Vagina (tissue), 2 donors: ENCODE data around the gene CADPS. TPM values are rescaled to one million over a fixed set of nuclear protein-coding genes. Genes with fewer than 3 reads are reported as not detected.

Experiments used
- DNase-seq, 2 donors: peaks; one replicate each; pipeline ENCODE4 v3.0.0-alpha.2; 2017; ENCODE audit errors: extremely low spot score in 2 of 2
- H3K27ac ChIP-seq: fragments of 200-600 bp; sonication (generic); one replicate; pipeline ENCODE4 v1.5.1; 2019
- H3K27me3 ChIP-seq: fragments of 200-600 bp; sonication (generic); one replicate; pipeline ENCODE4 v1.5.1; 2019
- H3K36me3 ChIP-seq, 2 donors: fragments of 200-600 bp; sonication (generic); one replicate each; pipeline ENCODE4 v1.5.1; 2017 to 2019
- H3K4me1 ChIP-seq: fragments of 200-600 bp; sonication (generic); one replicate; pipeline ENCODE4 v1.5.1; 2019
- H3K4me3 ChIP-seq, 2 donors: fragments of 200-600 bp; sonication (generic); 1 replicate in 1 of 2; 2 replicates in 1 of 2; pipeline ENCODE4 v1.5.1; 2016 to 2019
- H3K9me3 ChIP-seq: fragments of 200-600 bp; sonication (generic); one replicate; pipeline ENCODE4 v1.5.1; 2019
- POLR2A ChIP-seq, 2 donors: fragments of 450-650 bp; IDR thresholded peaks; one replicate each; pipeline ENCODE4 v1.6.1; 2017; ENCODE audit warnings: antibody characterized with exemption in 2 of 2, mild to moderate bottlenecking in 2 of 2, moderate library complexity in 2 of 2
- POLR2AphosphoS5 ChIP-seq, 2 donors: sonication (generic); formaldehyde crosslinking; IDR thresholded peaks; one replicate each; pipeline ENCODE4 v1.9.0; 2017; ENCODE audit warnings: antibody characterized with exemption in 2 of 2, mild to moderate bottlenecking in 2 of 2, low read depth in 1 of 2; ENCODE audit not compliant: insufficient read depth in 1 of 2
- intact Hi-C: fragments of 100-400 bp; cut with DNase I; formaldehyde crosslinking; loops from one replicate; pipeline ENCODE4 v1.15.1; 2023
- total RNA-seq: library from RNA; depleted of rRNA; stranded (reverse); fragments of >200 nt; gene quantifications from one replicate; pipeline ENCODE4 v1.2.3, GENCODE V29; 2016
- TF ChIP-seq, protein P1 (sequence below), 3 experiments: fragments of 450-650 bp in 2 of 3; fragments of 200-600 bp in 1 of 3; sonication (generic) in 1 of 3; IDR thresholded peaks; one replicate each; pipeline ENCODE4 v1.5.1; 2017 to 2019; ENCODE audit warnings: antibody characterized with exemption in 3 of 3, mild to moderate bottlenecking in 2 of 3, moderate library complexity in 2 of 3

Gene CADPS
- total RNA-seq, 1 donor from 2014 or later, result 12.8 TPM

GRCh38 chr3:62496503-62496902 lies 378.7 kb downstream of the CADPS start:
- Histone ChIP-seq H3K4me3 (no peak overlapping the region), H3K4me1 (no peaks in the 10 kb centered on the region), H3K9me3 (no peaks in the 10 kb centered on the region), H3K27me3 (no peaks in the 10 kb centered on the region), H3K27ac (no peak overlapping the region), H3K36me3 (no peaks in the 10 kb centered on the region)
- intact Hi-C loops, result no loop called here
- DNase-seq, result no peak
- TF ChIP-seq, protein P1, sequence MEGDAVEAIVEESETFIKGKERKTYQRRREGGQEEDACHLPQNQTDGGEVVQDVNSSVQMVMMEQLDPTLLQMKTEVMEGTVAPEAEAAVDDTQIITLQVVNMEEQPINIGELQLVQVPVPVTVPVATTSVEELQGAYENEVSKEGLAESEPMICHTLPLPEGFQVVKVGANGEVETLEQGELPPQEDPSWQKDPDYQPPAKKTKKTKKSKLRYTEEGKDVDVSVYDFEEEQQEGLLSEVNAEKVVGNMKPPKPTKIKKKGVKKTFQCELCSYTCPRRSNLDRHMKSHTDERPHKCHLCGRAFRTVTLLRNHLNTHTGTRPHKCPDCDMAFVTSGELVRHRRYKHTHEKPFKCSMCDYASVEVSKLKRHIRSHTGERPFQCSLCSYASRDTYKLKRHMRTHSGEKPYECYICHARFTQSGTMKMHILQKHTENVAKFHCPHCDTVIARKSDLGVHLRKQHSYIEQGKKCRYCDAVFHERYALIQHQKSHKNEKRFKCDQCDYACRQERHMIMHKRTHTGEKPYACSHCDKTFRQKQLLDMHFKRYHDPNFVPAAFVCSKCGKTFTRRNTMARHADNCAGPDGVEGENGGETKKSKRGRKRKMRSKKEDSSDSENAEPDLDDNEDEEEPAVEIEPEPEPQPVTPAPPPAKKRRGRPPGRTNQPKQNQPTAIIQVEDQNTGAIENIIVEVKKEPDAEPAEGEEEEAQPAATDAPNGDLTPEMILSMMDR (IDR thresholded peaks at IDR 0.05), result no peak
- no peak for TF ChIP-seq POLR2A (IDR thresholded peaks at IDR 0.05)
- no peak for TF ChIP-seq POLR2AphosphoS5 (IDR thresholded peaks at IDR 0.05; ENCODE audit: insufficient read depth in 1 of 2, low read depth in 1 of 2)

DNA sequence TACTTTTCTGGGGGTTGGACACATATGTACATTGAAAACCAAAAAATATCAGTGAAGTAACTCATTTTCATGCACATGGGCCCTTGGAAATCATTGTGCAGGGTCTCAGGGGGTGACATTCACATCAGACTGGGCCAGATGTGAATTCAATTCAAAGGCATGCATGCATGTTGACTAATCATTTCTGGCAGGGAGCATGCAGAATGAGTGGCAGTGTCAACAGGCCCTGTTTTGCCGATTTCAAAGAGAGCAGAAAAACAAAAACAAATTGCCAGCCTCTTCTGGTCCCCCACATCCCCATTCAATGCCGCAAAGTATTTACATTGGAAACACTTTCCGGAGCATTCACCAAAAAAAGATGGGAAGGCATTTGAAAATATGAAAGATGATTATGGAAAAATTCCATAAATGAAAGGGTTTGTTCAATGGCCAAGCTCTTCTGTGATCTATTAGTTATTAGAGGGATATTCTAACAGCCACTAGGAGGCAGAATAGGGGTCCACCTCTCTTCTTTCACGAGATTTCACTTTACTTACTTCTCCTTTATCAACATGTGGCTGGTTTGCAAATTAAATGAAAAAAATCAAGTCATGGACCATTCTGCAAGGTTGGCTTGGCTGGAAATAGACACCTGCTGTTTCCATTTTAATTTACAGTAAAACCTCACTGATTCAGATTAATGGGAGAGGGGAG lies 382.0 kb downstream of the CADPS start:
- DNase-seq, result no peak
- Histone ChIP-seq H3K4me1 (no peaks in the 10 kb centered on the region), H3K9me3 (no peaks in the 10 kb centered on the region), H3K27me3 (no peaks in the 10 kb centered on the region), H3K27ac (no peak overlapping the region), H3K4me3 (no peak overlapping the region), H3K36me3 (no peaks in the 10 kb centered on the region)
- TF ChIP-seq POLR2AphosphoS5 (IDR thresholded peaks at IDR 0.05; ENCODE audit: insufficient read depth in 1 of 2, low read depth in 1 of 2), result no peak
- intact Hi-C loops, result no loop called here

DNA sequence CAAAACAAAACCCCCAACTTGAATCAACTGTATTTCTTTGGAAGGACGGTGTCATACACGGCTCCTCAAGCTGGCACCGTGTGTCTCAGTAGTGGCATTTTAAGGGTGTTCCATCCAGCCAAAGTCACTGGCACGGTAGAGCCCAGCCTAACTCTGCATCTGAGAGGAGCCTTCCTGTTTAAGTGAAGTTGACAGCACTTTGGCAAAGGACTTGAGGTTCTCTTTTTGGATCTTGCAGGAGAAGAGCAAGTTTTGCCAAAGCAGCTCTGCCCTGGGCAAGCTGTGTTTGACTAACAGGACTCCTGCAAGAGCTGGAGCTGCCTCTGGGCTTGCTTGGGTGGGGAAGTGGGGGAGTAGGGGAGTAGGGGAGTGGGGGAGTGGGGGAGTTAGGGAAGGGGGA lies 392.3 kb downstream of the CADPS start:
- no peak overlapping the region for H3K27ac ChIP-seq
- no peaks in the 10 kb centered on the region for H3K27me3 ChIP-seq
- no peak overlapping the region for H3K4me3 ChIP-seq
- TF ChIP-seq POLR2A (IDR thresholded peaks at IDR 0.05) (no peak), POLR2AphosphoS5 (IDR thresholded peaks at IDR 0.05; ENCODE audit: insufficient read depth in 1 of 2, low read depth in 1 of 2) (no peak)
- TF ChIP-seq, protein P1 (IDR thresholded peaks at IDR 0.05), result no peak
- no peak for DNase-seq
- no peaks in the 10 kb centered on the region for H3K36me3 ChIP-seq
- H3K4me1 ChIP-seq, result no peaks in the 10 kb centered on the region
- intact Hi-C loops, result no loop called here
- no peaks in the 10 kb centered on the region for H3K9me3 ChIP-seq

DNA sequence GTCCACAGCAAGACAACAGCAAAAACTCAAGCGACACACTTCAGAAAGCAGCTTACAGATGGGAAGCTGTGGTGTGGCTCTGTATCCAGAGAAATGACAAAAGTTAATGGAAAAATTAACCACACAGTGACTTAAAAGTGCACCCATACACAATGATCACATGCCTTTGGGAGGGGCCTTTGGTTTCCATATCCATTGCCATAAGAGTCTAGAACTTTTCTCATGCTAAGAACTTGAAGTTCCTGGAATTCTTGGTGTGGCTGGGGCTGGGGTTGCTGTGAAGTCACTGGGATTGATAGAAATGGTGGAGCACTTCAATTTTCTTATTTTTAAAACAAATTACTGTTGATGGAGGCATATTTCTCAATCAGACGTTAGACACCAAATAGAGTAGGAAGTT lies 393.3 kb downstream of the CADPS start:
- H3K9me3 ChIP-seq, result no peaks in the 10 kb centered on the region
- intact Hi-C loops, result no loop called here
- no peaks in the 10 kb centered on the region for H3K27me3 ChIP-seq
- no peak overlapping the region for H3K27ac ChIP-seq
- DNase-seq, result no peak
- no peak for TF ChIP-seq POLR2A (IDR thresholded peaks at IDR 0.05)
- H3K36me3 ChIP-seq, result no peaks in the 10 kb centered on the region
- H3K4me3 ChIP-seq, result no peak overlapping the region
- no peaks in the 10 kb centered on the region for H3K4me1 ChIP-seq

GRCh38 chr3:62480056-62480455 lies 395.2 kb downstream of the CADPS start:
- TF ChIP-seq POLR2AphosphoS5 (IDR thresholded peaks at IDR 0.05; ENCODE audit: insufficient read depth in 1 of 2, low read depth in 1 of 2) (no peak), POLR2A (IDR thresholded peaks at IDR 0.05) (no peak)
- TF ChIP-seq, protein P1 (IDR thresholded peaks at IDR 0.05), result no peak
- H3K36me3 ChIP-seq, result no peaks in the 10 kb centered on the region
- no peak overlapping the region for H3K4me3 ChIP-seq
- no peaks in the 10 kb centered on the region for H3K9me3 ChIP-seq
- intact Hi-C loops, result no loop called here
- no peaks in the 10 kb centered on the region for H3K27me3 ChIP-seq
- no peak overlapping the region for H3K27ac ChIP-seq
- H3K4me1 ChIP-seq, result no peaks in the 10 kb centered on the region
- DNase-seq, result no peak

GRCh38 chr3:62479326-62479725 lies 395.9 kb downstream of the CADPS start:
- H3K4me3 ChIP-seq, result no peak overlapping the region
- no peaks in the 10 kb centered on the region for H3K27me3 ChIP-seq
- no peaks in the 10 kb centered on the region for H3K36me3 ChIP-seq
- no peak for DNase-seq
- H3K4me1 ChIP-seq, result no peaks in the 10 kb centered on the region
- H3K9me3 ChIP-seq, result no peaks in the 10 kb centered on the region
- intact Hi-C loops, result no loop called here
- H3K27ac ChIP-seq, result no peak overlapping the region
- TF ChIP-seq, protein P1 (IDR thresholded peaks at IDR 0.05), result no peak
- TF ChIP-seq POLR2AphosphoS5 (IDR thresholded peaks at IDR 0.05; ENCODE audit: insufficient read depth in 1 of 2, low read depth in 1 of 2) (no peak), POLR2A (IDR thresholded peaks at IDR 0.05) (no peak)
